A549 (cell line): ENCODE data around the gene RPS6KC1.

Experiments
- CHD2 ChIP-seq: fragments of 150-350 bp; IDR thresholded peaks from 2 replicates; pipeline ENCODE4 v1.6.1; 2014; ENCODE audit warnings: low read length; ENCODE audit not compliant: partially characterized antibody
- CTCF ChIP-seq: fragments of >200 bp; sonication (Bioruptor Twin); formaldehyde crosslinking; IDR thresholded peaks from 3 replicates; pipeline ENCODE4 v1.5.1; 2016
- EHMT2 ChIP-seq: fragments of 200-600 bp; sonication (generic); IDR thresholded peaks from 2 replicates; pipeline ENCODE4 v1.6.1; 2016; ENCODE audit warnings: antibody characterized with exemption, low read depth, mild to moderate bottlenecking, moderate library complexity
- KDM1A ChIP-seq: fragments of 200-600 bp; sonication (generic); IDR thresholded peaks from 2 replicates; pipeline ENCODE4 v1.6.1; 2016; ENCODE audit warnings: low read depth, mild to moderate bottlenecking
- MAFK ChIP-seq: fragments of 450-650 bp; IDR thresholded peaks from 2 replicates; pipeline ENCODE4 v1.6.1; 2014; ENCODE audit not compliant: partially characterized antibody
- PHF8 ChIP-seq: fragments of 200-600 bp; sonication (generic); IDR thresholded peaks from 2 replicates; pipeline ENCODE4 v1.6.1; 2016; ENCODE audit warnings: low read depth, mild to moderate bottlenecking, antibody characterized with exemption, moderate library complexity, borderline replicate concordance
- RCOR1 ChIP-seq: fragments of 150-350 bp; IDR thresholded peaks from 2 replicates; pipeline ENCODE4 v1.6.1; 2014; ENCODE audit warnings: antibody characterized with exemption, low read length, low read depth

GRCh38 chr1:213180833-213181232 is 129.8 kb downstream of the RPS6KC1 start:
- TF ChIP-seq RCOR1 (no peak), MAFK (no peak), CHD2 (no peak), PHF8 (no peak), CTCF (no peak), KDM1A (no peak), EHMT2 (no peak)
